Fibroblast of peridontal ligament (primary cell): ENCODE measurements around the gene LRRC41.
A peak's percentile ranks its signal among the peaks of the same experiment; 100 is the strongest.
"Not testable (repeated sequence)": the region's sequence is repeated elsewhere in the genome, so short reads cannot be mapped to it uniquely, and the experiment has no call there.

Experiments used
- DNase-seq: peaks from one replicate; pipeline ENCODE4 v3.0.0-alpha.2; 2010; ENCODE audit errors: extremely low read depth

Gene LRRC41

GRCh38 chr1:46242918-46243317 lies 60.5 kb downstream of the LRRC41 start:
- no peak for DNase-seq

GRCh38 chr1:46241733-46242132 lies 61.7 kb downstream of the LRRC41 start:
- DNase-seq = not testable (repeated sequence)

- peak; percentile 79 for DNase-seq
These were observed 64.6 kb downstream of the LRRC41 start for GRCh38 chr1:46238865-46239264.

- DNase-seq = no peak
These were observed 66.5 kb downstream of the LRRC41 start for GRCh38 chr1:46236882-46237281.

DNA sequence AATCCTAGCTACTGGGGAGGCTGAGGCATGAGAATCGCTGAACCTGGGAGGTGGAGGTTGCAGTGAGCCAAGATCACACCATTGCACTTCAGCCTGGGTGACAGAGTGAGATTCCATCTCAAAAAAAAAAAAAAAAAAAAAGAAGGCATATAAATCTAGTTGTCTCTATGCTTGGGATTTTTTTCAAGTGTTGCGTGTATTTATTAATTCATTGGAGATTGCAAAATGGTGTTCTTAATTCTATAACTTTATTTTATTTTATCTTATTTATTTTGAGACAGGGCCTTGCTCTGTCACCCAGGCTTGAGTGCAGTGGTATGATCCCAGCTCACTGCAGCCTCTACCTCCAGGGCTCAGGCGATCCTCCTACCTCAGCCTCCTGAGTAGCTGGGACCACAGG lies 72.2 kb downstream of the LRRC41 start:
- not testable (repeated sequence) for DNase-seq
